HG02642 (cell line): ENCODE results near the gene FAM9B.
"Not testable (repeated sequence)": the region's sequence is repeated elsewhere in the genome, so short reads cannot be mapped to it uniquely, and the experiment has no call there.

Experiments
- ATAC-seq: cut with Tn5 transposase; IDR thresholded peaks from one replicate; pipeline ENCODE4 v1.9.1; 2021; ENCODE audit warnings: mild to moderate bottlenecking; ENCODE audit not compliant: unreplicated experiment, poor library complexity

The FAM9B gene

GRCh38 chrX:9033989-9034388, at the start of gene FAM9B:
TSS of gene FAM9B (minus strand) at chrX:9034127. CDS start at chrX:9032986, 1,141 bp downstream.
- no peak for ATAC-seq

- ATAC-seq, result no peak
These were observed 47.3 kb upstream of the FAM9B start for GRCh38 chrX:9081271-9081670.

GRCh38 chrX:9074326-9074725, 40.4 kb upstream of the FAM9B start:
- no peak for ATAC-seq

- ATAC-seq, result no peak
These were observed 38.4 kb upstream of the FAM9B start for GRCh38 chrX:9072281-9072680.

- ATAC-seq, result no peak
These were observed 37.2 kb upstream of the FAM9B start for GRCh38 chrX:9071031-9071650.

GRCh38 chrX:9069573-9069972, 35.6 kb upstream of the FAM9B start:
- no peak for ATAC-seq

- no peak for ATAC-seq
These were observed 30.8 kb upstream of the FAM9B start for GRCh38 chrX:9064694-9065093.

GRCh38 chrX:9062641-9063040, 28.7 kb upstream of the FAM9B start:
- no peak for ATAC-seq

- no peak for ATAC-seq
These were observed 21.4 kb upstream of the FAM9B start for GRCh38 chrX:9055354-9055753.

GRCh38 chrX:9052081-9052480, 18.2 kb upstream of the FAM9B start:
- ATAC-seq, result no peak

- ATAC-seq, result no peak
These were observed 16.4 kb upstream of the FAM9B start for GRCh38 chrX:9050331-9050730.

GRCh38 chrX:9048801-9049200, 14.9 kb upstream of the FAM9B start:
- ATAC-seq, result no peak

GRCh38 chrX:9038244-9038643, 4.3 kb upstream of the FAM9B start:
- no peak for ATAC-seq

GRCh38 chrX:9037296-9037695, 3.4 kb upstream of the FAM9B start:
- ATAC-seq, result no peak

GRCh38 chrX:9033586-9033985, 341 bp downstream of the FAM9B start:
- no peak for ATAC-seq

- ATAC-seq, result no peak
These were observed 748 bp downstream of the FAM9B start for GRCh38 chrX:9033179-9033578.

- no peak for ATAC-seq
These were observed 10.6 kb downstream of the FAM9B start for GRCh38 chrX:9023293-9023692.

- no peak for ATAC-seq
These were observed 14.8 kb downstream of the FAM9B start for GRCh38 chrX:9019151-9019550.

GRCh38 chrX:9018332-9018731, 15.6 kb downstream of the FAM9B start:
- ATAC-seq, result not testable (repeated sequence)

- no peak for ATAC-seq
These were observed 30.9 kb downstream of the FAM9B start for GRCh38 chrX:9003041-9003440.

GRCh38 chrX:8988446-8988845, 45.5 kb downstream of the FAM9B start:
- no peak for ATAC-seq

- ATAC-seq, result no peak
These were observed 46.2 kb downstream of the FAM9B start for GRCh38 chrX:8987672-8988250.
